A673 (cell line): ENCODE data around the gene TSPEAR. TPM values are rescaled to one million over a fixed set of nuclear protein-coding genes. Genes with fewer than 3 reads are reported as not detected.
A peak's percentile ranks its signal among the peaks of the same experiment; 100 is the strongest.

ENCODE experiments used
- BruUV-seq: library from RNA; stranded (reverse); fragments of 400-500 nt; replicated peaks from 2 replicates; lab custom pipeline; 2021; lab: Mats Ljungman, UMichigan
- CTCF ChIA-PET: fragments of 300-600 bp; sonication (Branson Sonifier 250); formaldehyde crosslinking; loops from one replicate; lab custom pipeline; 2022; ENCODE audit warnings: antibody characterized with exemption; lab: Charles Lee
- POLR2A ChIA-PET: fragments of 300-600 bp; sonication (Branson Sonifier 250); formaldehyde crosslinking; loops from one replicate; lab custom pipeline; 2022; ENCODE audit warnings: antibody characterized with exemption; ENCODE audit not compliant: low non-redundant PET; lab: Charles Lee
- DNase-seq: peaks from one replicate; pipeline ENCODE4 v3.0.0-alpha.2; 2015; ENCODE audit warnings: low spot score
- H3K27ac ChIP-seq: fragments of 200-600 bp; sonication (generic); 2 replicates; pipeline ENCODE4 v1.5.1; 2016; ENCODE audit warnings: mixed run types, low read depth, mild to moderate bottlenecking, mixed read lengths, antibody characterized with exemption, low read length; ENCODE audit not compliant: poor library complexity, severe bottlenecking
- H3K27me3 ChIP-seq: fragments of 200-600 bp; sonication (generic); replicated peaks from 2 replicates; pipeline ENCODE4 v1.6.1; 2017; ENCODE audit warnings: mixed run types, low read depth, mild to moderate bottlenecking, mixed read lengths, antibody characterized with exemption, low read length; ENCODE audit not compliant: insufficient read depth, poor library complexity
- H3K36me3 ChIP-seq: fragments of 200-600 bp; sonication (generic); 2 replicates; pipeline ENCODE4 v1.6.1; 2016; ENCODE audit warnings: mixed run types, mild to moderate bottlenecking, mixed read lengths, antibody characterized with exemption, low read length; ENCODE audit not compliant: insufficient read depth, poor library complexity, severe bottlenecking
- H3K4me1 ChIP-seq: fragments of 200-600 bp; sonication (generic); 2 replicates; pipeline ENCODE4 v1.6.1; 2017; ENCODE audit warnings: mixed run types, mild to moderate bottlenecking, mixed read lengths, antibody characterized with exemption, low read length; ENCODE audit not compliant: insufficient read depth, poor library complexity, severe bottlenecking
- H3K4me3 ChIP-seq: fragments of 200-600 bp; sonication (generic); 2 replicates; pipeline ENCODE4 v1.5.1; 2016; ENCODE audit warnings: low read depth, mixed run types, mild to moderate bottlenecking, mixed read lengths, low read length; ENCODE audit not compliant: poor library complexity, severe bottlenecking
- H3K9me3 ChIP-seq: fragments of 200-600 bp; sonication (generic); 2 replicates; pipeline ENCODE4 v1.6.1; 2016; ENCODE audit warnings: mixed run types, low read depth, mild to moderate bottlenecking, mixed read lengths, antibody characterized with exemption, low read length; ENCODE audit not compliant: poor library complexity, severe bottlenecking
- EZH2 ChIP-seq: fragments of 200-600 bp; sonication (generic); IDR thresholded peaks from 2 replicates; pipeline ENCODE4 v1.6.1; 2017; ENCODE audit warnings: borderline replicate concordance, low read depth, mild to moderate bottlenecking, mixed read lengths, antibody characterized with exemption, low read length; ENCODE audit not compliant: poor library complexity, severe bottlenecking
- intact Hi-C: fragments of 100-400 bp; cut with micrococcal nuclease; formaldehyde crosslinking; loops from one replicate; pipeline ENCODE4 v1.10.0; 2022; ENCODE audit not compliant: unreplicated experiment
- total RNA-seq: library from RNA; stranded (reverse); gene quantifications from 2 replicates; pipeline ENCODE4 v1.2.3, GENCODE V29; 2021
- TF ChIP-seq, protein P1 (sequence below): fragments of 300-800, 200-600 bp; sonication (generic); conservative IDR thresholded peaks from 2 replicates; pipeline ENCODE4 v1.5.1; 2017; ENCODE audit warnings: low read depth, mild to moderate bottlenecking, antibody characterized with exemption, low read length, moderate library complexity, mixed read lengths

The TSPEAR gene
- total RNA-seq, 1 experiment from 2014 or later: 8.3 TPM

DNA sequence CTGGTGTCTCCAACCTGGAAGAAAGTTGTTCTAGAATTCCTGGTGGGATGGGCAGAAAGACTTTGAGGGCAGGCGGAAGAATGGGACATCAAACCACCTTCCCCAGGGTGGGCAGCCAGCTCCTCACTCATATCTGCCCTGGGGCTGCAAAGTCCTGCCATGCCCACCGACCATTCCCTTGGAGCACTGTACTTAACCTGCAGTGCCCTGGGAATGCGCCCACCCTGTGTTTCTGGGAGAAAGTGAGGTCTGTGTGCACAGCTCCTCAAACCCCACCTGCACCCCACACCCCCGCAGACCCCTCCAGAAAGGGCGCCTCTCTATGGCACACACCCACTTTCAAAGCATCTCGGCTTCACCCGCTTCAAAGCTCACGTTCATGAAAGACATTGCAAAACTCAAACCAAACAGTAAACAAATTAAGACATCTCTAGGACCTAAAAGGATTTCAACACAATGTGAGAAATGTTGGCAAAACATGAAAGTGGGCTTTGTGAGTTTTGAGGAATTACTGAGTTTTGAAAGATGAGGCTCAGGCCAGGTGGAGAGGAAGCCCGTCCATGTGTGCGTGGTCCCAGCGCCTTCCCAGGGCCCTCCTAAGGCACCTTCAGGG lies 196.5 kb downstream of the TSPEAR start:
- no peaks in the 10 kb centered on the region for H3K27me3 ChIP-seq

DNA sequence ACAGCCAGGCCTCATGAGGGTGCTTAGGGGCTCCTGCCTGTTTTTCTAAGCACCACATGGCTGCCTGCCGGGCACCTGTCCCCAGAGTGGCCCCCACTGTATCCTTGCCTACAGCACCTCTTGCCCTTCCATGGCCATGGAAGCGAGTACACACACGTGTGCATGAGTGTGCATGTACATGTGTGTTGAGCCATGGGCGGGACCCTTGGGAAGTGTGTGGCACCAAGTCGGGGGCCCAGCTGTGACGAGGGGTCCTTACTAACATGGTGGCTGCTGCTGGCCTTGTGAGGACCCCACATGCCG lies 197.2 kb downstream of the TSPEAR start:
- H3K27me3 ChIP-seq: no peaks in the 10 kb centered on the region
- H3K36me3 ChIP-seq: no peaks in the 10 kb centered on the region
- H3K4me3 ChIP-seq: no peak overlapping the region
- H3K4me1 ChIP-seq: no peaks in the 10 kb centered on the region
- H3K27ac ChIP-seq: no peak overlapping the region
- no TSS peak for BruUV-seq
- ChIA-PET POLR2A (no interaction called here), CTCF (no interaction called here)
- TF ChIP-seq EZH2: no peak
- TF ChIP-seq, protein P1, sequence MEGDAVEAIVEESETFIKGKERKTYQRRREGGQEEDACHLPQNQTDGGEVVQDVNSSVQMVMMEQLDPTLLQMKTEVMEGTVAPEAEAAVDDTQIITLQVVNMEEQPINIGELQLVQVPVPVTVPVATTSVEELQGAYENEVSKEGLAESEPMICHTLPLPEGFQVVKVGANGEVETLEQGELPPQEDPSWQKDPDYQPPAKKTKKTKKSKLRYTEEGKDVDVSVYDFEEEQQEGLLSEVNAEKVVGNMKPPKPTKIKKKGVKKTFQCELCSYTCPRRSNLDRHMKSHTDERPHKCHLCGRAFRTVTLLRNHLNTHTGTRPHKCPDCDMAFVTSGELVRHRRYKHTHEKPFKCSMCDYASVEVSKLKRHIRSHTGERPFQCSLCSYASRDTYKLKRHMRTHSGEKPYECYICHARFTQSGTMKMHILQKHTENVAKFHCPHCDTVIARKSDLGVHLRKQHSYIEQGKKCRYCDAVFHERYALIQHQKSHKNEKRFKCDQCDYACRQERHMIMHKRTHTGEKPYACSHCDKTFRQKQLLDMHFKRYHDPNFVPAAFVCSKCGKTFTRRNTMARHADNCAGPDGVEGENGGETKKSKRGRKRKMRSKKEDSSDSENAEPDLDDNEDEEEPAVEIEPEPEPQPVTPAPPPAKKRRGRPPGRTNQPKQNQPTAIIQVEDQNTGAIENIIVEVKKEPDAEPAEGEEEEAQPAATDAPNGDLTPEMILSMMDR: no peak
- no peaks in the 10 kb centered on the region for H3K9me3 ChIP-seq
- no peak for DNase-seq
- intact Hi-C loops: loop anchor here (5.0 kb wide), 1 partner anchor 228 kb away; no protein-coding TSS in a partner anchor

More for the DNA sequence above, 196.5 kb downstream of the TSPEAR start:
- DNase-seq: no peak
- POLR2A ChIA-PET: no interaction called here
- CTCF ChIA-PET: no interaction called here
- TF ChIP-seq EZH2: no peak
- TF ChIP-seq, protein P1: no peak
- no peaks in the 10 kb centered on the region for H3K36me3 ChIP-seq
- H3K4me1 ChIP-seq: no peaks in the 10 kb centered on the region
- no TSS peak for BruUV-seq
- H3K9me3 ChIP-seq: no peaks in the 10 kb centered on the region
- intact Hi-C loops: loop anchor here (5.0 kb wide), 1 partner anchor 227 kb away; no protein-coding TSS in a partner anchor
- no peak overlapping the region for H3K4me3 ChIP-seq
- H3K27ac ChIP-seq: no peak overlapping the region

- BruUV-seq: no TSS peak
- H3K36me3 ChIP-seq: no peaks in the 10 kb centered on the region
- H3K4me1 ChIP-seq: no peaks in the 10 kb centered on the region
- CTCF ChIA-PET: no interaction called here
- H3K9me3 ChIP-seq: no peaks in the 10 kb centered on the region
- H3K27ac ChIP-seq: no peak overlapping the region
- TF ChIP-seq EZH2: no peak
- TF ChIP-seq, protein P1: no peak
- no peaks in the 10 kb centered on the region for H3K27me3 ChIP-seq
- POLR2A ChIA-PET: no interaction called here
- DNase-seq: peak; percentile 34
- intact Hi-C loops: loop anchor here (5.0 kb wide), 1 partner anchor 229 kb away; no protein-coding TSS in a partner anchor
- no peak overlapping the region for H3K4me3 ChIP-seq
Measured at GRCh38 chr21:44513389-44514217, 197.8 kb downstream of the TSPEAR start.
